H54 (cell line): ENCODE data around the gene DTNB.

Experiments
- DNase-seq: peaks from one replicate; pipeline ENCODE4 v3.0.0; 2011; ENCODE audit warnings: low spot score, mixed read lengths; ENCODE audit not compliant: insufficient read length
- FAIRE-seq: peaks from 3 replicates; lab custom pipeline; 2011; peaks lifted over from hg19 to GRCh38; lab: Jason Lieb, UNC
- POLR2A ChIP-seq: IDR thresholded peaks from 2 replicates; pipeline ENCODE4 v1.6.1; 2011; ENCODE audit warnings: low read depth, mild to moderate bottlenecking, low read length

DTNB gene

GRCh38 chr2:25697559-25698341 lies 24.4 kb upstream of the DTNB start:
- DNase-seq, result no peak

GRCh38 chr2:25692737-25693445 lies 19.5 kb upstream of the DTNB start:
- DNase-seq (no peak), FAIRE-seq (no peak)
- no peak for TF ChIP-seq POLR2A

More at GRCh38 chr2:25697559-25698341, 24.4 kb upstream of the DTNB start:
- TF ChIP-seq POLR2A, result no peak
- FAIRE-seq, result no peak

- TF ChIP-seq POLR2A, result no peak
- no peak for FAIRE-seq
- no peak for DNase-seq
Observed at GRCh38 chr2:25692143-25692542, 18.8 kb upstream of the DTNB start.

GRCh38 chr2:25690058-25690457 lies 16.7 kb upstream of the DTNB start:
- no peak for DNase-seq
- TF ChIP-seq POLR2A, result no peak
- FAIRE-seq, result no peak

- FAIRE-seq (no peak), DNase-seq (no peak)
- TF ChIP-seq POLR2A, result no peak
Observed at GRCh38 chr2:25688236-25688635, 14.9 kb upstream of the DTNB start.

- no peak for FAIRE-seq
- TF ChIP-seq POLR2A, result no peak
- DNase-seq, result no peak
Observed at GRCh38 chr2:25685741-25686140, 12.4 kb upstream of the DTNB start.

GRCh38 chr2:25684577-25685473 lies 11.4 kb upstream of the DTNB start:
- no peak for DNase-seq
- no peak for FAIRE-seq
- TF ChIP-seq POLR2A, result no peak

GRCh38 chr2:25682082-25682481 lies 8.7 kb upstream of the DTNB start:
- no peak for FAIRE-seq
- no peak for TF ChIP-seq POLR2A
- no peak for DNase-seq

GRCh38 chr2:25677877-25678276 lies 4.5 kb upstream of the DTNB start:
- FAIRE-seq, result no peak
- no peak for DNase-seq
- TF ChIP-seq POLR2A, result no peak

GRCh38 chr2:25674077-25674362 lies 643 bp upstream of the DTNB start:
- FAIRE-seq, result no peak
- no peak for DNase-seq
- TF ChIP-seq POLR2A, result no peak

GRCh38 chr2:25672494-25673299 lies 680 bp downstream of the DTNB start:
- no peak for FAIRE-seq
- no peak for TF ChIP-seq POLR2A
- peak; percentile 44 for DNase-seq

- DNase-seq, result no peak
- FAIRE-seq, result no peak
- TF ChIP-seq POLR2A, result no peak
Observed at GRCh38 chr2:25671622-25672021, 1.8 kb downstream of the DTNB start.

- no peak for FAIRE-seq
- no peak for DNase-seq
- TF ChIP-seq POLR2A, result no peak
Observed at GRCh38 chr2:25669520-25669919, 3.9 kb downstream of the DTNB start.
